Kidney epithelial cell (primary cell): ENCODE results near the gene LRTM2. TPM values are rescaled to one million over a fixed set of nuclear protein-coding genes. Genes with fewer than 3 reads are reported as not detected.

Experiments used
- DNase-seq: peaks from one replicate; pipeline ENCODE4 v3.0.0-alpha.2; 2010; ENCODE audit warnings: low read depth
- H3K27me3 ChIP-seq: 2 replicates; pipeline ENCODE4 v1.6.0; 2011; ENCODE audit warnings: low read length; ENCODE audit not compliant: control insufficient read depth, insufficient read depth
- H3K36me3 ChIP-seq: 2 replicates; pipeline ENCODE4 v1.5.1; 2011; ENCODE audit warnings: low read length; ENCODE audit not compliant: control insufficient read depth, insufficient read depth
- H3K4me3 ChIP-seq: 2 replicates; pipeline ENCODE4 v1.5.1; 2011; ENCODE audit warnings: low read depth, mild to moderate bottlenecking, control low read depth, low read length
- total RNA-seq: library from RNA; depleted of rRNA; stranded (reverse); fragments of >200 nt; gene quantifications from 2 replicates; pipeline ENCODE4 v1.2.3, GENCODE V29; 2015
- TF ChIP-seq, protein P1 (sequence below): IDR thresholded peaks from 2 replicates; pipeline ENCODE4 v1.5.1; 2011; ENCODE audit warnings: mild to moderate bottlenecking, moderate library complexity, low read length, control low read depth, inconsistent platforms; ENCODE audit not compliant: insufficient read depth, poor library complexity, severe bottlenecking

LRTM2 gene
- total RNA-seq, 1 donor from 2014 or later: not detected

DNA sequence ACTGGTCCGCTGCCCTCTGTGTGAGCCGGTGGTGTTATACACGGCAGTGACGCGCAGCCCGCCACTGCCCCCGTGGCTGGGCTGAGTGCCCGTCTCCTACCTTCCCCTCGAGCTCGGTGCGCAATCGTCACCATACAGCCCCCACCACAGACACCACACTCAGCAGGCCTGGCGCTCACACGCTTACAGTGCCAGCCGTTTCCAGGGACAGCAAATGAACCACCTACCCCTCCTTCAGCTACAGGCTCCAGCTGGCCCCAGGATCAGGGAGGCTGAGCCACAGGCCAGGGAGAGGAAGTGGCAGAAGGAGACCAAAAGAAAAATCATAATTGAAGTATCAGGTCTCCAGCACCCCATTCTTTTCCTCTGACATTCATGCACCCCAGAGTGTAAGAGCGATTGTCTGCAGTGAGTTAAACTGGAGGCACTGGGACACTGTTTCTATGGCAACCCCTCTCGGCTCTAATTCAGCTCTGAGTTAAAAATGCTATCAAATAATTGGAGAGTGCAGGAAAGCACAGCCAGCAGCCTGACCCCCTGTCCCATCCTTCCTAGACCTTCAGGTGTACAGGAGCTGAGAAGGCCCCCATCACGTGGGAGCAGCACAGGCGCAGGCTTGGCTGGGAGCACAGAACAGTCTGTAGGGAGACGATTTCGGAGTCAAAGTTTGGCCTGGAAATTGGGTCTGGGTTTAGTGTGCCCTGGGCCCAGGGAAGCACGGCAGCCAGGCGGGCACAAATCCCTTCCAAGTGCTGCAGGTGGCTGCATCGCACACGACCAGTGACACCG is 18.0 kb downstream of the LRTM2 start:
- DNase-seq: no peak
- no peaks in the 10 kb centered on the region for H3K36me3 ChIP-seq
- H3K27me3 ChIP-seq: peaks cover 53% of the 10 kb centered on the region
- no peak overlapping the region for H3K4me3 ChIP-seq
- TF ChIP-seq, protein P1, sequence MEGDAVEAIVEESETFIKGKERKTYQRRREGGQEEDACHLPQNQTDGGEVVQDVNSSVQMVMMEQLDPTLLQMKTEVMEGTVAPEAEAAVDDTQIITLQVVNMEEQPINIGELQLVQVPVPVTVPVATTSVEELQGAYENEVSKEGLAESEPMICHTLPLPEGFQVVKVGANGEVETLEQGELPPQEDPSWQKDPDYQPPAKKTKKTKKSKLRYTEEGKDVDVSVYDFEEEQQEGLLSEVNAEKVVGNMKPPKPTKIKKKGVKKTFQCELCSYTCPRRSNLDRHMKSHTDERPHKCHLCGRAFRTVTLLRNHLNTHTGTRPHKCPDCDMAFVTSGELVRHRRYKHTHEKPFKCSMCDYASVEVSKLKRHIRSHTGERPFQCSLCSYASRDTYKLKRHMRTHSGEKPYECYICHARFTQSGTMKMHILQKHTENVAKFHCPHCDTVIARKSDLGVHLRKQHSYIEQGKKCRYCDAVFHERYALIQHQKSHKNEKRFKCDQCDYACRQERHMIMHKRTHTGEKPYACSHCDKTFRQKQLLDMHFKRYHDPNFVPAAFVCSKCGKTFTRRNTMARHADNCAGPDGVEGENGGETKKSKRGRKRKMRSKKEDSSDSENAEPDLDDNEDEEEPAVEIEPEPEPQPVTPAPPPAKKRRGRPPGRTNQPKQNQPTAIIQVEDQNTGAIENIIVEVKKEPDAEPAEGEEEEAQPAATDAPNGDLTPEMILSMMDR: no peak

DNA sequence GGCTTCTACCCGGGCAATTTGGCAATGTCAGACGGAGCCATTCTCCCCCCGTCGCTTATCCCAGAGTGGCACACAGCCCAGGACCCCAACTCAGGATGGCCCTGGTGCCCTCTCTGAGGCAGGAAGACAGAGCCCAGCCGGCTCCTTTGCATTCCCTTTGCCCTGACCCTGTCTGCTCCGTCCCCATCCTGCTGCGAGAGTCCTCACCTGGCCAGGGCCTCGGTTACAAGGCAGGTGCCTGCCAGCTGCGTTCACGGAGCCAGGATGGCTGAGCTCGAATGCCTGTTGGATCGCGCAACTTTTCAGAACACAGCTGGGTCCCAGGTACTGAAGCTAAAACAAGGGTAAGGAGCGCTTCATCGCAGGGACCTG is 18.6 kb downstream of the LRTM2 start:
- H3K27me3 ChIP-seq: peaks cover 56% of the 10 kb centered on the region
- H3K4me3 ChIP-seq: no peak overlapping the region
- TF ChIP-seq, protein P1: no peak
- no peak for DNase-seq
- H3K36me3 ChIP-seq: no peaks in the 10 kb centered on the region

DNA sequence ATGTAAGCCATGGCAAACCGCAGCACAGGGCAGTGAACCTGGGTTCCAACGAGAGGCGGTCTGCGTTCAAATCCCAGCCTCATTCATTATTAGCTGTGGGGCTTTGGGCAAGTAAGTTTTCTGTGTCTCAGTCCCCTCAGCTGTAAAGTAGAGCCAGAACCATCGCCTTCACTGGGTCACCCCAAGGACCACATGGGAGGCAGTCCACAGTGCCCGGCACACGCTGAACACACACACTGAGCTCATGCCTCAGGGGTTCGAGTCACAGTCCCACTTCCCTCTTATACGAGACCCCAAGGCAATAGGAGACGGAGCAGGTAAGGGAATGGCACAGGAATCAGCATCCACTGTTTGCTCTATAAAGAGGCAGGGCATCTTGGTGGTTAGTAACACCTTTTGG is 19.1 kb downstream of the LRTM2 start:
- no peaks in the 10 kb centered on the region for H3K36me3 ChIP-seq
- TF ChIP-seq, protein P1: no peak
- peaks cover 60% of the 10 kb centered on the region for H3K27me3 ChIP-seq

DNA sequence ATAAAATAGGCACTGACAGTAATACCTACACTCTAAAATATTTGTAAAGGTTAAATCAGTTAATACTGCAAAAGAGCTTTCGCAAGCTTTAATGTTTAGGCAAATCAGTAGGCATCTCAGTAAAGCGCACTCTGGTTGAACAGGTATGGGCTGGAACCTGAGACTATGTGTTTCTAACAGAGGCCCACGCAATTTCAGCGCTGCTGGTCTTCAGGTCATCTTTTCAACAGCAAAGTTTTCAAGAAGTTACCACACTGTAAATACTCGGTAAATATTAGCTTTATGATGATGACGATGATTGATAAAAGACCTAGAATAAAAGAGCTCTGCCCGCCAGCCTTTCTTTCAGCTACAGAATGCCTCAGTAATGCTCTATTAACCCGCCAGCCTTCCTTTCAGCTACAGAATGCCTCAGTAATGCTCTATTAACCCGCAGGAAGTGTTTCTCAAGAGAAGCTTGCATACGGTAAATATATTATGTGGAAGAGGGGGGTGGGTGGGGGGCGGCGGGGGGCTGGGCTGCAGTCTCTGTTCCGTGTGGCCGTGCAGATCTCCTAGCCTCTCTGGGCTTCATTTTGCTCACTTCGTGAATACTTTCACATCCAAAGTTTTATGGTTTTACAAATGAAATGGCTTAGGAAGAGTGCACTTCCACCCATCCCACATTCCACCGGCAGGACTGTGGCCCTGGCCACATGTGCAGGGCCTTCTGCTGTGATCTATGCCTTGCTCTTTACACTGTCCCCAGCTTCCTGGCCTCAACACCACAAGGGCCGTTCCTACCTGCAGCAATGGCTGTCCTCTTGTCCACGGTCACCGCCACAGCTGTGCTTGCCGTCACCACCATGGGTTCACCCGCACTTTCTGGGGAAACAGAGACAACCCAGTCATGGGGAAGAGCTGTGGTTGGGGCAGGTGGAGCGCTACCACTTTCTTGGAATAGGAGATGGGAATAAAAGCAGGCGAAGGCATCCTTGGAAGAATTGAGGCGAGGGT is 19.9 kb downstream of the LRTM2 start:
- no peak for DNase-seq
- no peaks in the 10 kb centered on the region for H3K36me3 ChIP-seq
- H3K27me3 ChIP-seq: peaks cover 57% of the 10 kb centered on the region
- TF ChIP-seq, protein P1: no peak
- H3K4me3 ChIP-seq: no peak overlapping the region

More for the DNA sequence above, 19.1 kb downstream of the LRTM2 start:
- DNase-seq: no peak
- H3K4me3 ChIP-seq: no peak overlapping the region

DNA sequence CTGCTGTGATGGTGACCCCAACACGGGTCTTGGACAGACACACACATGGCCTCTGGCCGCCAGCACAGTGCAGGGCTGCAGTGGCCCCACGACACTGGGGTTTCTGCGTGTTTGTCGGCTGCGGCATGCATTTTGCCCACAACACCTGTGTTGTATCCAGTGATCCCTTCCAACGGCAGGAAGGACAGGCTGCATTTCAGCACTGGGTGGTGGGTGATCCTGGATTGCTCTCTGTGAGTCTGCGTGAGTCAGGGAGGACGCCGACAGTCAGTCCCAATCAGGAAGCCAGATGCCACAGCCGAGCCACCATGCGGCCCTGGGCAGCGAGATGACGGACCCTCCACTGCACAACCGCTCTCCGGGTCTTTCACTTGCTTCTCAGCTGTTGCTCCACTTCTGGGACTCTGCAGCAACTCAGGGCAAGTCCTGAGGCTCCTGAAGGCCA is 20.6 kb downstream of the LRTM2 start:
- Histone ChIP-seq H3K27me3 (peaks cover 61% of the 10 kb centered on the region), H3K4me3 (no peak overlapping the region), H3K36me3 (no peaks in the 10 kb centered on the region)
- no peak for DNase-seq
- TF ChIP-seq, protein P1: no peak
